ENCODE results near the gene EVL. TPM values are rescaled to one million over a fixed set of nuclear protein-coding genes. Genes with fewer than 3 reads are reported as not detected.

The EVL gene
- total and polyA plus RNA-seq, 10 of the 15 experiments (the other 5 are each of a cell fraction or from before 2014, with no cell fraction given), result 11.9 to 341 (median 89.8) TPM

DNA sequence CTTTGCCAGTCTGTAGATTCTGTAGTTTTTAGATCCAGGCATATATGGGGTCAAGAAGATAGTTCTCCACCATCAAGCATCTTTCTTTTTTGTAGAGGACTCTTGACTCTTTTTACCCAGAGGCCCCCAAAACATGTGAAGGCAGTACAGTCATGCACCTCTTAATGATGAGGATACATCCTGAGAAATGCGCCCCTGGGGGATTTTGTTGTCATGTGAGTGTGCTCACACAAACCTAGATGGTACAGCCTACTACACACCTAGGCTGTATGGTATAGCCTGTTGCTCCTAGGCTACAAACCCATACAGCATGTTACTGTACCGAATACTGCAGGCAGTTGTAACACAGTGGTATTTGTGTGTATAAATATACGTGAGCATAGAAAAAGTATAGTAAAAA is 23.0 kb downstream of the EVL start:
- intact Hi-C loops (cut with micrococcal nuclease; ENCODE audit: unreplicated experiment), result no loop called here
- DNase-seq (ENCODE audit: low read depth, low spot score) (no peak), ATAC-seq (no peak), FAIRE-seq (no peak)
- Histone ChIP-seq H2AFZ (ENCODE audit: control insufficient read depth, low read depth, low read length) (no peak overlapping the region), H4K20me1 (ENCODE audit: control insufficient read depth, insufficient read depth) (no peaks in the 10 kb centered on the region), H3K4me3 (no peak overlapping the region), H3K27me3 (replicated peaks in 1 of 2; ENCODE audit: control insufficient read depth in 2 of 2, insufficient read depth in 2 of 2, low read length in 1 of 2) (no peaks in the 10 kb centered on the region), H3K27ac (ENCODE audit: control insufficient read depth, insufficient read depth) (no peak overlapping the region), H3K4me2 (ENCODE audit: control insufficient read depth, insufficient read depth) (no peak overlapping the region), H3K79me2 (ENCODE audit: control insufficient read depth, insufficient read depth, low read length) (peaks cover 1% of the 10 kb centered on the region; the same call in 1 of the 2 replicates), H3K36me3 (ENCODE audit: control insufficient read depth in 2 of 2, insufficient read depth in 2 of 2, low read length in 1 of 2) (peaks cover 20 to 40% of the 10 kb centered on the region in 2 experiments; a peak in 3 of 4 replicates), H3K9me3 (replicated peaks; ENCODE audit: control insufficient read depth, insufficient read depth, low read length) (no peaks in the 10 kb centered on the region), H3K4me1 (ENCODE audit: control insufficient read depth, insufficient read depth, low read length) (no peaks in the 10 kb centered on the region; the same call in 1 of the 2 replicates), H3K9ac (ENCODE audit: control insufficient read depth, insufficient read depth, low read length) (no peak overlapping the region)
- no peak for TF ChIP-seq ATF7 (IDR thresholded peaks at IDR 0.05; ENCODE audit: low read depth)
- TF ChIP-seq USF2 (IDR thresholded peaks at IDR 0.05; ENCODE audit: borderline replicate concordance, low read depth, low read length), result no peak
- no peak for TF ChIP-seq EP300 (IDR thresholded peaks at IDR 0.05; ENCODE audit: borderline replicate concordance in 1 of 2, control insufficient read depth in 1 of 2, low read depth in 2 of 2, low read length in 2 of 2)
- no peak for TF ChIP-seq SREBF1 (IDR thresholded peaks at IDR 0.05; ENCODE audit: low read length)
- TF ChIP-seq ZZZ3 (IDR thresholded peaks at IDR 0.05; ENCODE audit: control insufficient read depth, insufficient read length, low read depth), result no peak
- TF ChIP-seq CEBPZ (IDR thresholded peaks at IDR 0.05; ENCODE audit: low read depth, low read length), result no peak
- no peak for TF ChIP-seq NR2C1 (IDR thresholded peaks at IDR 0.05)
- TF ChIP-seq ESRRA (IDR thresholded peaks at IDR 0.05; ENCODE audit: low read length), result no peak
- TF ChIP-seq LARP7 (IDR thresholded peaks at IDR 0.05), result no peak
- TF ChIP-seq RAD21 (IDR thresholded peaks at IDR 0.05; ENCODE audit: insufficient read depth, low read depth, low read length), result no peak
- ChIA-PET POLR2A (interaction anchor here (0.6 kb wide), 1 partner anchor 144 kb away, joined by 10 read pairs; no protein-coding TSS in a partner anchor), RAD21 (ENCODE audit: unreplicated experiment) (no interaction called here), SMC1A (ENCODE audit: uncharacterized antibody, unreplicated experiment) (no interaction called here), CTCF (no interaction called here)
- in situ Hi-C loops (cut with MboI), result no loop called here
- WGBS (ENCODE audit: insufficient coverage, insufficient replicate concordance, low lambda C conversion rate, missing lambda C conversion rate), result 100% methylated on average over 3 of the region's 3 CpGs
- TSS peak; percentile 21 for BruUV-seq (replicated peaks)

Measured in GM12878 (cell line).